Heart right ventricle (tissue), 16 donors: ENCODE data around the gene NKX6-2. TPM values are rescaled to one million over a fixed set of nuclear protein-coding genes. Genes with fewer than 3 reads are reported as not detected.

ENCODE experiments used
- ATAC-seq, 8 donors: fragments of 200-7000 bp; cut with Tn5 transposase; one replicate each; pipeline ENCODE4 v1.9.1; 2020; ENCODE audit warnings: mild to moderate bottlenecking in 8 of 8, moderate library complexity in 8 of 8, moderate number of reproducible peaks in 1 of 8
- DNase-seq, 2 donors: peaks; one replicate each; pipeline ENCODE4 v3.0.0-alpha.2; 2020
- H3K27ac ChIP-seq, 10 donors: fragments of 200-600 bp; sonication (generic) in 2 of 10; one replicate each; pipeline versions ENCODE4 v1.5.0 to v1.8.0; 2020 to 2022; ENCODE audit warnings: mild to moderate bottlenecking in 3 of 10
- H3K27me3 ChIP-seq, 7 donors: fragments of 200-600 bp; one replicate each; pipeline ENCODE4 v1.8.0; 2021 to 2022; ENCODE audit warnings: mild to moderate bottlenecking in 2 of 7
- H3K36me3 ChIP-seq, 9 donors: fragments of 200-600 bp; sonication (generic) in 1 of 9; one replicate each; pipeline versions ENCODE4 v1.5.0 to v1.8.0; 2020 to 2022; ENCODE audit warnings: mild to moderate bottlenecking in 2 of 9
- H3K4me1 ChIP-seq, 9 donors: fragments of 200-600 bp; sonication (generic) in 1 of 9; one replicate each; pipeline versions ENCODE4 v1.5.0 to v1.8.0; 2020 to 2022; ENCODE audit warnings: mild to moderate bottlenecking in 4 of 9
- H3K4me3 ChIP-seq, 10 donors: fragments of 200-600 bp; sonication (generic) in 2 of 10; one replicate each; pipeline versions ENCODE4 v1.5.0 to v1.8.0; 2020 to 2022; ENCODE audit warnings: mild to moderate bottlenecking in 7 of 10, moderate library complexity in 2 of 10
- H3K9me3 ChIP-seq, 11 donors: fragments of 200-600 bp in 10 of 11; sonication (generic) in 2 of 11; one replicate each; pipeline versions ENCODE4 v1.5.0 to v1.8.0; 2013 to 2022; ENCODE audit warnings: mild to moderate bottlenecking in 2 of 11, control low read depth in 1 of 11, moderate library complexity in 1 of 11
- CTCF ChIP-seq, 9 donors: fragments of 200-600 bp; sonication (generic) in 2 of 9; IDR thresholded peaks; one replicate each; pipeline versions ENCODE4 v1.5.0 to v1.8.0; 2021 to 2022; ENCODE audit warnings: antibody characterized with exemption in 9 of 9, mild to moderate bottlenecking in 5 of 9, moderate library complexity in 1 of 9
- WGBS, 2 donors: extraction: QIAGEN DNeasy Blood & Tissue Kit; methylation state at CpG; one replicate each; pipeline ENCODE4 v1.1.7; 2013; ENCODE audit warnings: inconsistent platforms in 1 of 2; 5-methylcytosine and 5-hydroxymethylcytosine counted together
- intact Hi-C, 10 donors: fragments of 100-400 bp; cut with DNase I; formaldehyde crosslinking; loops; one replicate each; pipeline versions ENCODE4 v1.11.1 to v1.14.2; 2022
- polyA plus RNA-seq, 2 donors: library from polyadenylated mRNA; stranded (reverse); fragments of 200-250 nt; gene quantifications; one replicate each; pipeline ENCODE4 v1.2.3, GENCODE V29; 2013
- total RNA-seq, 10 donors: library from RNA; stranded (reverse); fragmentation: NEBNext Ultra II Directional in 3 of 10; extraction: Animal tissue kit (Norgen Biotek cat#: 25700) in 3 of 10; gene quantifications; one replicate each; pipeline versions ENCODE4 v1.2.1 to v1.2.4, GENCODE V29; 2021 to 2023
- donor health status: Arrhythmogenic right ventricular cardiomyopathy.
- donor health status: ischemic (EF 13 %, LVEDD 7.1; RV severe dilation, severe dysfunction).
- donor health status: healthy with polysubstance abuse.
- donor health status: DM: no; HTN: yes; CAD: no.
- donor health status: DM: no; HTN: no; CAD: no.
- donor health status: ischemic (EF 25% LVEDD 6.9; RV normal size, moderate dysfunction).
- donor health status: ischemic (EF 25% LVEDD 5.7; RV mildly dilated, moderate dysfunction).
- donor health status: healthy.
- donor health status: DM: yes; HTN: yes; CAD: no.
- donor health status: Ischemic cardiomyopathy.
- donor health status: ischemic (EF 35%, LVEDD 5.7; RV mildly dilated, moderate dysfunction).
- donor health status: nonischemic (EF 11% LVEDD 7.7; RV severe dilation, severe dysfunction).
- donor health status: DM: yes; HTN: yes; CAD: no.
- donor health status: PGD.
- donor health status: ischemic (EF 29% LVEDD 5.4; RV normal size, mild dysfunction).
- donor health status: nonischemic (EF 23%, LVEDD 6.1; RV moderate dilation, normal function).

NKX6-2 gene
- total and polyA plus RNA-seq, 12 donors, result 0.17 to 0.51 TPM; not detected in 10

- DNase-seq (no peak), ATAC-seq (no peak)
- Histone ChIP-seq H3K4me1 (no peaks in the 10 kb centered on the region), H3K27ac (no peak overlapping the region), H3K9me3 (peaks cover 0 to 5% (median 0%) of the 10 kb centered on the region in 11 donors), H3K36me3 (no peaks in the 10 kb centered on the region), H3K27me3 (peaks cover 0 to 62% (median 50%) of the 10 kb centered on the region in 7 donors), H3K4me3 (no peak overlapping the region)
- WGBS, 2 donors, result 78 to 80% methylated on average over 16 of the region's 16 CpGs
- TF ChIP-seq CTCF (IDR thresholded peaks at IDR 0.05), result no peak
- intact Hi-C loops, result no loop called here
Measured at GRCh38 chr10:132814469-132814856, 28.5 kb upstream of the NKX6-2 start.

GRCh38 chr10:132813560-132814468, 27.9 kb upstream of the NKX6-2 start:
- 71 to 75% methylated on average over 24 to 25 of the region's 28 CpGs for WGBS, 2 donors
- H3K27ac ChIP-seq, result no peak overlapping the region
- intact Hi-C loops, result no loop called here
- DNase-seq (no peak), ATAC-seq (no peak)
- H3K4me3 ChIP-seq, result no peak overlapping the region
- no peaks in the 10 kb centered on the region for H3K36me3 ChIP-seq
- peaks cover 0 to 63% (median 52%) of the 10 kb centered on the region in 7 donors for H3K27me3 ChIP-seq
- no peaks in the 10 kb centered on the region for H3K9me3 ChIP-seq
- no peaks in the 10 kb centered on the region for H3K4me1 ChIP-seq
- no peak for TF ChIP-seq CTCF (IDR thresholded peaks at IDR 0.05)

- Histone ChIP-seq H3K9me3 (no peaks in the 10 kb centered on the region), H3K4me3 (no peak overlapping the region), H3K27me3 (peaks cover 0 to 69% (median 56%) of the 10 kb centered on the region in 7 donors), H3K27ac (no peak overlapping the region), H3K4me1 (no peaks in the 10 kb centered on the region), H3K36me3 (no peaks in the 10 kb centered on the region)
- intact Hi-C loops, result no loop called here
- DNase-seq (no peak), ATAC-seq (no peak)
- WGBS, 2 donors, result 83% methylated on average over 10 of the region's 10 CpGs
- no peak for TF ChIP-seq CTCF (IDR thresholded peaks at IDR 0.05)
Measured at GRCh38 chr10:132813001-132813401, 27.1 kb upstream of the NKX6-2 start.

- intact Hi-C loops, result no loop called here
- H3K27me3 ChIP-seq, result peaks cover 0 to 67% (median 52%) of the 10 kb centered on the region in 7 donors
- no peak overlapping the region for H3K4me3 ChIP-seq
- no peak for ATAC-seq
- H3K27ac ChIP-seq, result no peak overlapping the region
- WGBS, 2 donors, result 67 to 78% methylated on average over 11 of the region's 11 CpGs
- H3K36me3 ChIP-seq, result no peaks in the 10 kb centered on the region
- H3K9me3 ChIP-seq, result no peaks in the 10 kb centered on the region
- H3K4me1 ChIP-seq, result no peaks in the 10 kb centered on the region
- no peak for DNase-seq
- no peak for TF ChIP-seq CTCF (IDR thresholded peaks at IDR 0.05)
Measured at GRCh38 chr10:132812520-132812919, 26.6 kb upstream of the NKX6-2 start.
